Measurements from ENCODE around the gene PLEKHA5. TPM values are rescaled to one million over a fixed set of nuclear protein-coding genes. Genes with fewer than 3 reads are reported as not detected.

Gene PLEKHA5
- total and polyA plus RNA-seq, 2 experiments from 2014 or later, result 82.8 to 112 TPM

- H4K20me1 ChIP-seq (replicated peaks; ENCODE audit: insufficient read depth), result no peaks in the 10 kb centered on the region
- ATAC-seq, result no peak
- TF ChIP-seq CREB1 (CRISPR knock-in tag; IDR thresholded peaks at IDR 0.05; ENCODE audit: low read depth) (no peak), JUNB (IDR thresholded peaks at IDR 0.05; ENCODE audit: unreplicated experiment) (no peak), ZNF114 (CRISPR knock-in tag; IDR thresholded peaks at IDR 0.05) (no peak), STAT1 (IDR thresholded peaks at IDR 0.05; ENCODE audit: unreplicated experiment) (no peak), ETS1 (IDR thresholded peaks at IDR 0.05) (no peak), REST (IDR thresholded peaks at IDR 0.05; ENCODE audit: unreplicated experiment) (no peak), NANOG (IDR thresholded peaks at IDR 0.05; ENCODE audit: borderline replicate concordance) (no peak), EZH2phosphoT487 (IDR thresholded peaks at IDR 0.05; ENCODE audit: unreplicated experiment) (no peak), EZH2 (IDR thresholded peaks at IDR 0.05; ENCODE audit: low read depth, unreplicated experiment) (no peak), ZNF331 (CRISPR knock-in tag; IDR thresholded peaks at IDR 0.05; ENCODE audit: low read depth) (no peak)
- TF ChIP-seq, protein P1, sequence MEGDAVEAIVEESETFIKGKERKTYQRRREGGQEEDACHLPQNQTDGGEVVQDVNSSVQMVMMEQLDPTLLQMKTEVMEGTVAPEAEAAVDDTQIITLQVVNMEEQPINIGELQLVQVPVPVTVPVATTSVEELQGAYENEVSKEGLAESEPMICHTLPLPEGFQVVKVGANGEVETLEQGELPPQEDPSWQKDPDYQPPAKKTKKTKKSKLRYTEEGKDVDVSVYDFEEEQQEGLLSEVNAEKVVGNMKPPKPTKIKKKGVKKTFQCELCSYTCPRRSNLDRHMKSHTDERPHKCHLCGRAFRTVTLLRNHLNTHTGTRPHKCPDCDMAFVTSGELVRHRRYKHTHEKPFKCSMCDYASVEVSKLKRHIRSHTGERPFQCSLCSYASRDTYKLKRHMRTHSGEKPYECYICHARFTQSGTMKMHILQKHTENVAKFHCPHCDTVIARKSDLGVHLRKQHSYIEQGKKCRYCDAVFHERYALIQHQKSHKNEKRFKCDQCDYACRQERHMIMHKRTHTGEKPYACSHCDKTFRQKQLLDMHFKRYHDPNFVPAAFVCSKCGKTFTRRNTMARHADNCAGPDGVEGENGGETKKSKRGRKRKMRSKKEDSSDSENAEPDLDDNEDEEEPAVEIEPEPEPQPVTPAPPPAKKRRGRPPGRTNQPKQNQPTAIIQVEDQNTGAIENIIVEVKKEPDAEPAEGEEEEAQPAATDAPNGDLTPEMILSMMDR (conservative IDR thresholded peaks at IDR 0.05; ENCODE audit: low read depth in 2 of 2), result no peak
- TF ChIP-seq, protein P2, sequence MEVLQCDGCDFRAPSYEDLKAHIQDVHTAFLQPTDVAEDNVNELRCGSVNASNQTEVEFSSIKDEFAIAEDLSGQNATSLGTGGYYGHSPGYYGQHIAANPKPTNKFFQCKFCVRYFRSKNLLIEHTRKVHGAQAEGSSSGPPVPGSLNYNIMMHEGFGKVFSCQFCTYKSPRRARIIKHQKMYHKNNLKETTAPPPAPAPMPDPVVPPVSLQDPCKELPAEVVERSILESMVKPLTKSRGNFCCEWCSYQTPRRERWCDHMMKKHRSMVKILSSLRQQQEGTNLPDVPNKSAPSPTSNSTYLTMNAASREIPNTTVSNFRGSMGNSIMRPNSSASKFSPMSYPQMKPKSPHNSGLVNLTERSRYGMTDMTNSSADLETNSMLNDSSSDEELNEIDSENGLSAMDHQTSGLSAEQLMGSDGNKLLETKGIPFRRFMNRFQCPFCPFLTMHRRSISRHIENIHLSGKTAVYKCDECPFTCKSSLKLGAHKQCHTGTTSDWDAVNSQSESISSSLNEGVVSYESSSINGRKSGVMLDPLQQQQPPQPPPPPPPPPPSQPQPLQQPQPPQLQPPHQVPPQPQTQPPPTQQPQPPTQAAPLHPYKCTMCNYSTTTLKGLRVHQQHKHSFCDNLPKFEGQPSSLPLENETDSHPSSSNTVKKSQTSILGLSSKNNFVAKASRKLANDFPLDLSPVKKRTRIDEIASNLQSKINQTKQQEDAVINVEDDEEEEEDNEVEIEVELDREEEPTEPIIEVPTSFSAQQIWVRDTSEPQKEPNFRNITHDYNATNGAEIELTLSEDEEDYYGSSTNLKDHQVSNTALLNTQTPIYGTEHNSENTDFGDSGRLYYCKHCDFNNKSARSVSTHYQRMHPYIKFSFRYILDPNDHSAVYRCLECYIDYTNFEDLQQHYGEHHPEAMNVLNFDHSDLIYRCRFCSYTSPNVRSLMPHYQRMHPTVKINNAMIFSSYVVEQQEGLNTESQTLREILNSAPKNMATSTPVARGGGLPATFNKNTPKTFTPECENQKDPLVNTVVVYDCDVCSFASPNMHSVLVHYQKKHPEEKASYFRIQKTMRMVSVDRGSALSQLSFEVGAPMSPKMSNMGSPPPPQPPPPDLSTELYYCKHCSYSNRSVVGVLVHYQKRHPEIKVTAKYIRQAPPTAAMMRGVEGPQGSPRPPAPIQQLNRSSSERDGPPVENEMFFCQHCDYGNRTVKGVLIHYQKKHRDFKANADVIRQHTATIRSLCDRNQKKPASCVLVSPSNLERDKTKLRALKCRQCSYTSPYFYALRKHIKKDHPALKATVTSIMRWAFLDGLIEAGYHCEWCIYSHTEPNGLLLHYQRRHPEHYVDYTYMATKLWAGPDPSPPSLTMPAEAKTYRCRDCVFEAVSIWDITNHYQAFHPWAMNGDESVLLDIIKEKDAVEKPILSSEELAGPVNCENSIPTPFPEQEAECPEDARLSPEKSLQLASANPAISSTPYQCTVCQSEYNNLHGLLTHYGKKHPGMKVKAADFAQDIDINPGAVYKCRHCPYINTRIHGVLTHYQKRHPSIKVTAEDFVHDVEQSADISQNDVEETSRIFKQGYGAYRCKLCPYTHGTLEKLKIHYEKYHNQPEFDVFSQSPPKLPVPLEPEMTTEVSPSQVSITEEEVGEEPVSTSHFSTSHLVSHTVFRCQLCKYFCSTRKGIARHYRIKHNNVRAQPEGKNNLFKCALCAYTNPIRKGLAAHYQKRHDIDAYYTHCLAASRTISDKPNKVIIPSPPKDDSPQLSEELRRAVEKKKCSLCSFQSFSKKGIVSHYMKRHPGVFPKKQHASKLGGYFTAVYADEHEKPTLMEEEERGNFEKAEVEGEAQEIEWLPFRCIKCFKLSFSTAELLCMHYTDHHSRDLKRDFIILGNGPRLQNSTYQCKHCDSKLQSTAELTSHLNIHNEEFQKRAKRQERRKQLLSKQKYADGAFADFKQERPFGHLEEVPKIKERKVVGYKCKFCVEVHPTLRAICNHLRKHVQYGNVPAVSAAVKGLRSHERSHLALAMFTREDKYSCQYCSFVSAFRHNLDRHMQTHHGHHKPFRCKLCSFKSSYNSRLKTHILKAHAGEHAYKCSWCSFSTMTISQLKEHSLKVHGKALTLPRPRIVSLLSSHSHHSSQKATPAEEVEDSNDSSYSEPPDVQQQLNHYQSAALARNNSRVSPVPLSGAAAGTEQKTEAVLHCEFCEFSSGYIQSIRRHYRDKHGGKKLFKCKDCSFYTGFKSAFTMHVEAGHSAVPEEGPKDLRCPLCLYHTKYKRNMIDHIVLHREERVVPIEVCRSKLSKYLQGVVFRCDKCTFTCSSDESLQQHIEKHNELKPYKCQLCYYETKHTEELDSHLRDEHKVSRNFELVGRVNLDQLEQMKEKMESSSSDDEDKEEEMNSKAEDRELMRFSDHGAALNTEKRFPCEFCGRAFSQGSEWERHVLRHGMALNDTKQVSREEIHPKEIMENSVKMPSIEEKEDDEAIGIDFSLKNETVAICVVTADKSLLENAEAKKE (CRISPR knock-in tag; IDR thresholded peaks at IDR 0.05), result no peak
- Mint-ChIP-seq H3K9me3 (no peaks in the 10 kb centered on the region), H3K36me3 (ENCODE audit: low read depth) (peaks cover 48% of the 10 kb centered on the region), H3K27me3 (ENCODE audit: insufficient read depth, low read depth, poor library complexity) (peaks cover 2% of the 10 kb centered on the region), H3K27ac (no peak overlapping the region), H3K4me1 (no peaks in the 10 kb centered on the region), H3K4me3 (no peak overlapping the region)
- no peaks in the 10 kb centered on the region for H3K79me2 ChIP-seq (replicated peaks; ENCODE audit: insufficient read depth)
- H3F3A ChIP-seq (replicated peaks; ENCODE audit: low read depth), result no peaks in the 10 kb centered on the region
- H3K4me3 ChIP-seq, result no peak overlapping the region
- H3K9me2 ChIP-seq (ENCODE audit: insufficient read depth), result no peaks in the 10 kb centered on the region
- no peaks in the 10 kb centered on the region for H3K27me3 ChIP-seq (ENCODE audit: insufficient read depth)
- H3K36me3 ChIP-seq (ENCODE audit: insufficient read depth), result peaks cover 27% of the 10 kb centered on the region
- DNase-seq (ENCODE audit: low spot score), result no peak
- no peak overlapping the region for H2AFZ ChIP-seq
- no peak overlapping the region for H3K4me2 ChIP-seq
- H3K4me1 ChIP-seq (ENCODE audit: insufficient read depth), result no peaks in the 10 kb centered on the region
- H3K27ac ChIP-seq (ENCODE audit: low read depth), result no peak overlapping the region
Observed at GRCh38 chr12:19322376-19322775, 192.8 kb downstream of the PLEKHA5 start.

All from GM23338 (cell line).